HG03575 (cell line): ENCODE results near the gene SPDYE18.
"Not testable (repeated sequence)": the region's sequence is repeated elsewhere in the genome, so short reads cannot be mapped to it uniquely, and the experiment has no call there.

Source experiments
- ATAC-seq: cut with Tn5 transposase; IDR thresholded peaks from one replicate; pipeline ENCODE4 v1.9.1; 2021; ENCODE audit not compliant: unreplicated experiment, insufficient number of reproducible peaks, low FRiP score; ENCODE audit errors: extremely low read depth

SPDYE18 gene

GRCh38 chr7:77008000-77008399 is 54.4 kb downstream of the SPDYE18 start:
- ATAC-seq = not testable (repeated sequence)

GRCh38 chr7:77006127-77007110 is 55.9 kb downstream of the SPDYE18 start:
- not testable (repeated sequence) for ATAC-seq

GRCh38 chr7:77005461-77006057 is 56.8 kb downstream of the SPDYE18 start:
- not testable (repeated sequence) for ATAC-seq

- not testable (repeated sequence) for ATAC-seq
Observed at GRCh38 chr7:77004151-77004550, 58.2 kb downstream of the SPDYE18 start.

DNA sequence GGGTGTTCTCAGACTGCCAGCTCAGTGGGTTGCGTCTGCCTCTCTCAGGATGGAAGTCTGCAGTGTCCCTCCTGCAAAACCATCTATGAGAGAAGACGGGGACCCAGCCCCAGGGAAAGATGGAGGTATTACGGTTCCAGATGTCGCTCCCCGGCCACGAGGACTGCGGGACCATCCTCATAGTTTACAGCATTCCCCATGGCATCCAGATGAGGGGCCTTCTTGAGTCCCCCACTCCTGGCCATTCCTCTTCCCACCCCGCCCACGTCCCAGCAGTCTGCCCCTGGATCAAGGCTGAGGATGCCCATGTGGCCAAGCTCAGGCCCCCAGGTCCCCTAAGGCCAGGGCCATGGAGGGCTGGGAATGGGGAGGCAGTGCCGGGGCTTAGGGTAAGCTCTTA is 59.1 kb downstream of the SPDYE18 start:
- ATAC-seq = not testable (repeated sequence)

- not testable (repeated sequence) for ATAC-seq
Observed at GRCh38 chr7:77002678-77003233, 59.6 kb downstream of the SPDYE18 start.

DNA sequence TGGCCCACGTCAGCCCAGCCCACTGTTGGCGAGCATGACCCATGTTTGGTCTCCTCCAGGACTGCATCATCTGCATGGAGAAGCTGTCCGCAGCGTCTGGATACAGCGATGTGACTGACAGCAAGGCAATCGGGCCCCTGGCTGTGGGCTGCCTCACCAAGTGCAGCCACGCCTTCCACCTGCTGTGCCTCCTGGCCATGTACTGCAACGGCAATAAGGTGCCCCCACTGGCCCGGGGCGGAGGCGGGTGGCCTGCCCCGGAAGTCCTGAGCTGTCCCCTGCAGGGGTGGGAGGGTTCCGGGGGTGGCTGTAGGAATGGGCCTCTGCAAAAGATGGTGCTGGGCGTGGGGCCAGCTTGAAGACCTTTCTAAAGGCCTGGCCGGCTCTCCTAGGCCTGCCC is 60.3 kb downstream of the SPDYE18 start:
- not testable (repeated sequence) for ATAC-seq
